ENCODE measurements around the gene ACTR2.

GRCh38 chr2:65300134-65300760 is 72.6 kb downstream of the ACTR2 start:
- no peak for TF ChIP-seq POLR2A (IDR thresholded peaks at IDR 0.05)
- peak; percentile 38 to 81 (median 52) for TF ChIP-seq POLR2AphosphoS5 (IDR thresholded peaks at IDR 0.05)
- no peak for TF ChIP-seq CTCF (IDR thresholded peaks at IDR 0.05)
- TF ChIP-seq EP300 (IDR thresholded peaks at IDR 0.05), result peak; percentile 58
